Measurements from ENCODE around the gene VPS39.

The VPS39 gene

GRCh38 chr15:42160136-42160535 is 48.0 kb downstream of the VPS39 start:
- in situ Hi-C loops (cut with MboI; ENCODE audit: low sequenced_read_pairs) = no loop called here

DNA sequence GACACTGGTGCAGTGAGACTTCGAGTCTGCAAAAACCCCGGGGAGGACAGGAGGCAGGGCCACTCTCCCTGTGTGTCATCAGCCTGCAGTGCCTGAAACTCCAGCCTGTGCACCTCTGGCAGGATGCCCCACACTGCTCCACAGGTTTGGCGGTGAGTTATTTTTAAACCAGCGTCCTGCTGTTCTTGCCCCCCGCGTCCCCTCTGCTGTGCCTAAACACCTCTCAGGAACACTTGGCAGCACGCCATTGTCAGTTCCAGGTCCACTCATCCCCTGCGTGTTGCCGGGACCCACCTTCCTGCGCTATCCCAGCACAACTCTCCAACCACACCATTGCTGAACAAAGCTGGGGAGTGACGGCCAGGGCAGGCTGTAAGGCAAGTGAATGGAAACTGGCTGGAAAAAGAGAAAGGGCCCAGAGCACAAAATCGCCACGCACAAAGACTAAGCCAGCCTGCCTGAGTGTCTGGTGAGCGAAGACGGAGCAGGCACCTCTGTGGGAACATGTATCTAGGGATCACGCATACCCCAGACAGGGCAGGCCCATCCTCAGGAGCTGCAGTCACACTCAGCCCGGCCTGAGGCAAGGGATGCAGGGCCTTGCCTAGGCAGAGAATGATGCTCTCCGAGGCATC is 48.6 kb downstream of the VPS39 start:
- in situ Hi-C loops (cut with MboI; ENCODE audit: low sequenced_read_pairs) = no loop called here

DNA sequence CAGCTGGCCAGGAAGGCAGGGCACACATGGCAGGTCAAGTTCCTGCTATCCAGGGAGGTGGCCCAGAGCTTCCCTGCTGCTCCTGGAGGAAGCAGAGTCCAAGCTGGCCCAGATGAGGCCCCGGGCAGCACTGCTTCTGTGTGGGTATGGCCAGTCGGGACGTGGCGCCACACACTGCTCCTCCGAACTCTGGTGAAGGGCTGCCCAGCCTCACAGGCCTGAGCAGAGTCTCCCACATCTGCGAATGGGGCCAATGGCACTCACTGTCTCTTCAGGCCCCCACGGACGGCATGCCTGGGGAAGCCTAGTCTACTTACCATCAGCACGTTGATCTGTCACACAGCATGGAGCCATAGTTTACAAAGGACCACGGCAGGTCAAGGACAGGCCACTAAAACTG is 49.2 kb downstream of the VPS39 start:
- in situ Hi-C loops (cut with MboI; ENCODE audit: low sequenced_read_pairs) = no loop called here

DNA sequence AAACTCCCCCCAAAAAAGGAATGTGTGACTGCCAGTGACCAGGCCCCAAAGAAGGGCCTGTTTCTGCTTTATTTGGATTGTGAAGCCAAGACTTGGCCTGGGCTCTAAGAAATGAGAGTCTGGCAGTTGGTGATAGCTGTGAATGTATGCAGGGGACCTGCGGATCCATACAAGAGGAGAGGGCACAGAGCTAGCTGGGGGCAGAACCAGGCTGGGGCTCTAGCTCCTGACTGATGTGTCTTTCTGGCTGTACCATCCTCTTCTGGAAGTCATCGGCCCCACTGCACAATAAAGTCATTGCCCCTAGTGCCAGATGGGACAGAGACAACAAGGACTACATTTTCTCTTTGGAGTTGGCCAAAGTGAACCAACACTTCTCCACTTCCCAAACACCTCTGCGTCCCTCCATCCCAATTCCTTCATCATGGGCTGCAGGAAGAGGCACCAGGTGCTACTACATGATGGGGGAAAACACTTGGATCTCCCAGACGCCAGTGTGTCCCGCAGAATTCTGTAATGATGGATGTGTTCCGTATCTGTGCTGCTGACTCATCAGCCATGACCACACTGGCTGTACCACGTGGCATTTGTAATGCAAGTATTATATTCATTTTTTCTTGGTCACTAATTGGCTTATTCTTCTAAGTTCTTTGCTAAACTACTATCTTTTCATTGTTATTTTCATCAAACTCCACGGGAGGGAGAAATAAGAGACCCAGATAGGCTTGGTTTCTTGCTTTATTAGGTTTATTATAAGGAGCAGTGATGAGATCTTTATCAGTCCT is 49.9 kb downstream of the VPS39 start:
- in situ Hi-C loops (cut with MboI; ENCODE audit: low sequenced_read_pairs) = no loop called here

DNA sequence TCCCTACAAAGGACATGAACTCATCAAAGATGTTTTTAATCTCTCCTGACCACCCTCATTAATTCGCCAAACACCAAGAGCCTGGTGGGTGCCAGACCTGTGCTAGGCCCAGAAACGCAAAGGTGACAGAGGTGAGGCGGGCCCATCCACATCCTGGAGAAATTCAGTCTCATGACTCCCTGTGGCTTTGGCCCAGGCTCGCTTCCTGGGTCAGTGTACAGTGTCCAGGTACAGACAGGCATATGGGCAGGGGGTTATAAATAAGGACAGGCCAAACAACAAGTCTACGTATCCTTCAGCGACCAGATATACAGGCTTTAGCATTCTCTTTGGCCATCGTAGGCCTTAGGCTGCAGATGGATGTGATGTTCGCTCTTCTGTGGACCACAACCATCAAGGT is 50.7 kb downstream of the VPS39 start:
- in situ Hi-C loops (cut with MboI; ENCODE audit: low sequenced_read_pairs) = no loop called here

DNA sequence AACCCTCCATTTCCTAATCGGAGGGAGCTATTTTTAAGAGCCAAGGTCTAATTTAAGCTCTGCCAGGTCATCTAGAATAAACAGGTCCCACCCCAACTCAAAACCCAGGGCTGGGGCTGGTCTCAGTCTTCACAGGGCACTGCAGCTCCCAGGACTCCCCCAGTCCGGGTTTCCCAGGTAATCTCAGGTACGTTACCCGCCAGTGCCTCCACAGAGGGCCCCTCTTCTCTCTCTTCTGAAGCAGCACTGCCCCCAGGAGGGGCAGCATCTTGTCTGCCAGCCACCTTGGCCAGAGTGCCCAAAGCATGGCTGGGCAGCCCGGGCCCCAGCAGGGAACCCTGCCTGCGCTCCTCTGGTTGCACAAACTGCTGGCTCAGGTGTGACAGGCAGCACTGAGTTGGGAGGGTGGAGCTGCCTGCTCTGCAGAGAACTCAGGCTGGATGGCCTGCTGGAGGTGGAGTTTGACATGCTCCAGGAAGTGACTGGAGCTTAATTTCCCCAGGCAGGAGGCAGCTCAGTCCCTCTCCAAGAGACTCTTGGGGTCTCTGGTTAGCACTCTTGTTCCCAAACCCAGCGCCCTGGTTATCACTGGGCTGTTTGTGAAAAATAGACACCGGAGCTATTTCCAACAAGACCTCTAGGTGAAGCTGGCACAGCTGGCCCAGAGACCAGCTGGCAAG is 51.7 kb downstream of the VPS39 start, which contains the start of gene PLA2G4F:
TSS of gene PLA2G4F (minus strand) at position 394 of the 680 bp plus-strand sequence. CDS start at position 307, 87 bp downstream.
- in situ Hi-C loops (cut with MboI; ENCODE audit: low sequenced_read_pairs) = no loop called here

DNA sequence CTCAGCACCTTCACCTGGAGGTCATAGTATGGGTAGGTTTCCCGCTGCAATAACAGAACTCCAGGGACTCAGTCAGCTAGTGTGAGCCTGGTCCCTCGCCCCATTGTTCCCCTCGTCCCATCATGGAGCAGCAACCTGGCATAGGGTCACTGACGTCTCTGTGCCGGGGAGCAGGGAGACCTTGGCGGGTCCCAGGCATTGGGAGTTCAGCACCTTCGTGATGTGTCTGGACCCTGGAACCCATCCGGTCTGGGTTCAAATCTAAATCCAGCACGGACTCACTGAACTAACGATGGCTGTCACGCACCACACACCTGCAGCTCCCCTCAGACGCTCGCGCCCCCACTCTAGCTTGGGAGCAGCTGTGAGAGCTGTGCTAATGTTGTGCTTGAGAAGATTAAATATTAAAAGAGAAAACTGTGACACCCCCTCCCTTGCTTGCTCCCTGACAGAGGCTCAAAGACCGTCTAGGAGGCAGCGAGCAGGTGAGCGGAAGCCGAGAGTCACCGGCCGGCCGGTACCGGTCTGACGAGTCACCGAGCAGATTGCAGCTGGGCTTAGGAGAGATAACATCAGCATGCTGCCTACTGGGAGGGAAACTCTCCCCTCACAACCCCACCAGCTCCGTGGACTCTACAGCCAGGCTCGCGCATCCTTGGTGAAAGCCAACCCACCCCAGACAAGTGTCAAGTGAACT is 52.4 kb downstream of the VPS39 start:
- in situ Hi-C loops (cut with MboI; ENCODE audit: low sequenced_read_pairs) = no loop called here

- in situ Hi-C loops (cut with MboI; ENCODE audit: low sequenced_read_pairs) = no loop called here
Observed at GRCh38 chr15:42154956-42155355, 53.1 kb downstream of the VPS39 start.

DNA sequence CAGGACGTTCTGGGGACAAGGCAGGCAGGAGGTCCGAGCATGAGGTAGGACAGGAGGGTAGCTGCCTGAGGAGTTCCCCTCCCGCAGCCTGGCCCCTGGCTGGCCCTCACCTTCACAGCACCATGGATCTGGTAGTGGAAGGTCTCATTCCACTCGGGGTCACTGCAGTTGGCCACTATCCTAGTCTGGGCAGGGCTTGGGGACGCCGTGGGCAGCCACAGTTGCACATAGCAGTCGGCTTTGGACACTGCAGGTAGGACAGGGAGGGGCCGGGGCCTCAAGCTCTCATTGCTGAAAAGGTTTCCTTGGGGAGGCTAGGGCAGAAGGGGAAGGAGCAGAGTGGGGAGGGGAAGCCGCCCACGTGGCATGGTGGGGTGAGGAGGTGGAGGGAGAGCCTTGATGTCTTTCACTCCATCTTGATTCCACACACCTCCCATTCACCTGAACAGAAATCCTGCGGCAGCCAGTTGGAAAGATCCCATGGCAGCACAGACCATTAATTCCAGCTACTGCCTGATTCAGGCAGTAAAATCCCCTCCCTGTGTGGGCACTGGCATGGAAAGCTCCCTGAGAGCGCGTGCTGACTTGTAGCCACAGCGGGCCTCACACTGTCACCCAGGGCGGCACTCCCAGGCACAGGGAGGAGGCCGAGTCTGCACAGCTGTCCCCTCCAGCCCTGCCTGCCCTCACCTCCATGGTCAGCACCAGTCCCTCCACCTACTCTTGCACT is 53.7 kb downstream of the VPS39 start:
- in situ Hi-C loops (cut with MboI; ENCODE audit: low sequenced_read_pairs) = no loop called here

GRCh38 chr15:42153874-42154211 is 54.3 kb downstream of the VPS39 start:
- in situ Hi-C loops (cut with MboI; ENCODE audit: low sequenced_read_pairs) = no loop called here

DNA sequence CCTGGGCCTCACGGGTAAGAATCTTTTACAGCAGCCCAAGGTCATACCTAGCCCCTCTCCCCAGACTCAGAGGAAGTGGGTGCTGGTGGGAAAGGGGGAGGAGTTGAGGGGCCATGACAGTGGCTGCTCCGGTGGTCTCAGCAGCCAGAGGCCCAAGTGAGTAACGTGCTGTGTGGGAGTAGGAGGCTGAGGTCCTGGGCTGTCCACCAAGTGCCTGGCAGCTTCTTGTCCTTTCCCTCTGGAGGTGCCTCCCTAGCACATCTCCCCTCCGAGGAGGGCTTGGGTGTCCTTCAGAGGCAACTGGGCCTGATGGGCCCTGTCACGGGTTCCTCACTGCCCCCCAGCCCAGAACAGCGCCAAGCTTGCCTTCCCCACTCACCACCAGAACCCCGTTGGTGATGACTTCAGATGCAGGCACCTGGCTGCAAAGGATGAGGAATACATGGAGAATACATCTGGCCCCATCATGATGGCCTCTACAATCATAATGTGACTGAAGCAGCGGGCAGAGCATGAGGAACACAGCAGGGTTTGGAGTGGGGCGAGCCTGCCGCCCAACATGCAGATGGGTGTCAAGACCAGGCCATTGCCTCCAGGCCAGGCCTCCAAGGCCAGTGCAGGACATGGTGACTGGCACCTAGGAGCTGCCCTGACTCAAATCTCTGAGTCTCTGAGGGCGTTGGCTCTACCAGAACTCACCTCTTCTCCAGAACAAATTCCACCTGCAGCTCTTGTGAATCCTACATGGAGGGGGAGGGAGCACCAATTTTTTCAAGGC is 55.0 kb downstream of the VPS39 start:
- in situ Hi-C loops (cut with MboI; ENCODE audit: low sequenced_read_pairs) = no loop called here

GRCh38 chr15:42152196-42152920 is 55.7 kb downstream of the VPS39 start:
- in situ Hi-C loops (cut with MboI; ENCODE audit: low sequenced_read_pairs) = no loop called here

GRCh38 chr15:42151736-42152135 is 56.4 kb downstream of the VPS39 start:
- in situ Hi-C loops (cut with MboI; ENCODE audit: low sequenced_read_pairs) = no loop called here

DNA sequence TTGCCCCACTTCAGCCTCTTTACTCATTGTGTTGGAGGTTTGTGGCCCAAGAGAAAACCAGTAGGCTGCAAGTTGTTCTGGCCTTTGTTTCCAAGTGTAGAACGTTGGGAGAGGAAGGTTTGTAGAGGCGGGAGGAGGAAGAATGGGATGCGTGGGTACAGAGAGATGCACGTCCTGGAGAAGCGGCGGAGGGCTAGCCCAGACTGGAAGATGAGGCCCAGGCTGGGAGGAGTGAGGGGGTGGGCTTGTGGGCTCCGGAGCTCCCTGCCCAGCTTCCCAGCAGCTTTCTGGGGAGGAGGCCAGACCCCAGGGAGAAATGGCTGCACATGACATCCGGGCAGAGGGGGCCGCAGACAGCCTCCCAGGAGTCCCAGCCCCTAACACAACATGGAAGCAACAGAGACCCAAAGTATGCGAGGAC is 57.0 kb downstream of the VPS39 start:
- in situ Hi-C loops (cut with MboI; ENCODE audit: low sequenced_read_pairs) = no loop called here

- in situ Hi-C loops (cut with MboI; ENCODE audit: low sequenced_read_pairs) = no loop called here
Observed at GRCh38 chr15:42150219-42150970, 57.7 kb downstream of the VPS39 start.

- in situ Hi-C loops (cut with MboI; ENCODE audit: low sequenced_read_pairs) = no loop called here
Observed at GRCh38 chr15:42149493-42150218, 58.4 kb downstream of the VPS39 start.

DNA sequence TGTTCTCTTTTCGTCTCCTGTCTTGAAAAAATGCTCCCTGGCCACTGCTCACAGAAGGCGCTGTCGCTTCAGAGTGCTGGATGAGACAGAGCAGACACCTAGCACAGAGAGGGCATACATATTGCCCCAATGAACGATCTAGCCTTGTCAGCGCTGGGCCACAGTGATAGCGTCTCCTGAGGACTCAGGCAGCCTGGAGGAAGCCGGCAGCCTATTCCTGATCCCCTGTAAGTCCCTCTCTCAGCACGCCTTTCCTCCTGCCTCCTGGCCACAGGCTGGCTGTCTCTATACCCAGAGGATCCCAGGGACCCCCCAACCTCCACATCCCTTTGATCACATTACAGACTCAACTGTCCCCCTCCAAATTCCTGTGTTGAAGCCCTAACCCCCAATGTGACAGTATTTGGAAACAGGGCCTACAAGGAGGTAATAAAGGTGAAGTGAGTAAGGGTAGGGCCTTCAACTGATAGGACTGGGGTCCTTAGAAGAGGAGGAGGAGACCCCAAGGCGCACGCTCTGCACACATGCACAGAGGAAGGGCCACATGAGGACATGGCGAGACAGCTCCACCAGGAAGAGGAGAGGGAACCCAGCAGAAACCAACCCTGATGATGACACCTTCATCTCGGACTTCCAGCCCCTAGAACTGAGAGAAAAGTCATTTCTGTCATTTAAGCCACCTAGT is 59.2 kb downstream of the VPS39 start:
- in situ Hi-C loops (cut with MboI; ENCODE audit: low sequenced_read_pairs) = no loop called here

GRCh38 chr15:42147431-42147735 is 60.7 kb downstream of the VPS39 start:
- in situ Hi-C loops (cut with MboI; ENCODE audit: low sequenced_read_pairs) = no loop called here

Data from hTERT RPE-1 (cell line).